Activated naive CD4-positive, alpha-beta T cell (primary cell): Measurements from ENCODE around the gene SHISA5.

Source experiments
- DNase-seq, 4 experiments: peaks; one replicate each; lab custom pipeline; 2025; lab: John Stamatoyannopoulos, UW

The SHISA5 gene

DNA sequence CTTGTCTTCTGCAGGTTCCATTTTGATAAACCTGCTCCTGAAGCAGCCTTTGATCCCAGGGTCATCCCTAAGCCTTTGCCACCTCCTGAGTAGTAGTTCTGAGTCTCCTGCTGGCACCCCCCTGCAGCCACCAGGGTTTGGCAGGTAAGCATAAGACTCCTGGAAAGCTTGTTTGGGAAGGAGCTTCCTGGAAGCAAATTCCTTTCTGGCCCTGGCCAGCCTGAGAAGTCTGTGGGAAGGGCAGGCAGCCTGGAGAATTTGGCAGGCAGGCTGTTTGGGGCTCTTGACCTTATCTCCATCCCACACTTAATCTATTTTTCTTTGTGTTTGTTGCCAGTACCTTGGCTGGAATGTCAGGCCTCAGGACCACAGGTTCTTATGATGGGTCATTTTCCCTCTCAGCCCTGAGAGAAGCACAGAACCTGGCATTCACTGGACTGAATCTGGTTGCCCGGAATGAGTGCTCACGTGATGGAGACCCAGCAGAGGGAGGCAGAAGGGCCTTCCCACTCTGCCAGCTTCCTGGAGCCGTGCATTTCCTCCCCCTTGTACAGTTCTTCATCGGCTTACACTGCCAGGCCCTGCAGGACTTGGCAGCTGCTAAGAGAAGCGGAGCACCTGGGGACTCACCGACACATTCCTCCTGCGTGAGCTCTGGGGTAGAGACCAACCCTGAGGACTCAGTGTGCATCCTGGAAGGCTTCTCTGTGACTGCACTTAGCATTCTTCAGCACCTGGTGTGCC lies 44.0 kb downstream of the SHISA5 start:
- no peak for DNase-seq

GRCh38 chr3:48459331-48459730 lies 44.6 kb downstream of the SHISA5 start:
- no peak for DNase-seq

DNA sequence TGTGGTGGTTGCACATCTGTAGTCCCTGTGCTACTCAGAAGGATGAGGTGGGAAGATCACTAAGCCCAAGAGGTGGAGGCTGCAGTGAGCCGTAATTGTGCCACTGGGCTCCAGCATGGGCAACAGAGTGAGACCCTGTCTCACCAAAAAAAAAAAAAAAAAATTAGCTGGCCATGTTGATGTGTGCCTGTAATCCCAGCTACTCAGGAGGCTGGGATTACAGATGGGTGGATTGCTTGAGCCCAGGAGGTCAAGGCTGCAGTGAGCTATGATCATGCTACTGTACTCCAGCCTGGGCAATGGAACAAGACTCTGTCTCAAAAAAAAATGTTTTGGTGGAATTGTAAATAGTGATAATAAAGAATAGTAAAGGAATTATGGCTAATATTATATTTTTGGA lies 47.5 kb downstream of the SHISA5 start:
- no peak for DNase-seq

GRCh38 chr3:48451270-48451669 lies 52.7 kb downstream of the SHISA5 start:
- no peak for DNase-seq

DNA sequence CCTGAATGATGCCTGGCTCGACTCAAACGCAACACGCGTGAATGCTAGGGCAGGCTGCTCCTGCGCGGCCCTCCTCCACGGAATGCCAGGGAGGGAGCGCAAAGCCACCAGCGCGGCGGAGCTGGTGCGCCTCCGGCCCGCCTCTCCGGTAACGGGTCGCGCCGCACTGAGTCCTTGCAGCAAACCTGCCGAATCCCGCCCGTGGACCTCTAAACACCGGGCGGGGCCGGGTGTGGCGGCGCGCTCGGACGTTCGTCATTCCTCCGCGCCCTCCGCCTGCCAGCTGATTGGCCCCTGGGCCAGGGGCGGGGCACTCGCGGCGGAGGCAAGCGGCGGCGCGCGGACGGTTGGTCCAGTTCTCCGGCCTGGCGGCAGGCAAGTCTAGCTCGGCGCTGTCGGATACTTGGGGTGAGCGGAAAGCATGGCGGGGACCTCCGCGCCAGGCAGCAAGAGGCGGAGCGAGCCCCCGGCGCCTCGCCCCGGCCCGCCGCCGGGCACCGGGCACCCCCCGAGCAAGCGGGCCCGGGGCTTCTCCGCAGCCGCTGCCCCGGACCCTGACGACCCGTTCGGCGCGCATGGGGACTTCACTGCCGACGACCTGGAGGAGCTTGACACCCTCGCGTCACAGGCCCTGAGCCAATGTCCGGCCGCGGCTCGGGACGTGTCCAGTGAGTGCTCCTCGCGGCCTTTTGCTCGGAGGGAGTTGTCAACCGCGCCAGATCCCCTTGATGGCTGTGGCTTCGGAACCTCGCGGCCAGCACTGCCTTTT lies 57.4 kb downstream of the SHISA5 start, which contains the start of gene ATRIP:
Gene ATRIP (plus strand): TSS at position 313 of the 769 bp plus-strand sequence. CDS start 109 bp downstream, at position 422.
- peak; percentile 53 to 86 (median 66) for DNase-seq

DNA sequence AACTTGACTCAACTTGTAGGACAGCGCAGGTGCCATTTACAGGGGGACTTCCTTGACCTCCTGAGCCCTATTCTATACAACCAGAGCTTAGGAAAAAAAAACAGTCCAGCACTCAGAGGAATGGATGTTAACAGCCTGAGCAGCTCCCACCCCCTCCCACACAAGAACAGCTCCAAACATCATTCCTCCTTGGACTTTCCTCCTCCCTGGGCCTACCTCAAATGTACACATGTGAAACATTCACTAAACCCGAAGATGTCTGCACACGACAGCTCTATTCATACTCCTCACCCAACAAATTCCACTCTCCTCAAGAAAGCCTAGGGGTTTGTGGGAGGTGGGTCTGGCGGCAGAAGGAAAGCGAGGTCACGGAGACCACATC lies 57.9 kb downstream of the SHISA5 start:
- DNase-seq: no peak

GRCh38 chr3:48445277-48445882 lies 58.6 kb downstream of the SHISA5 start:
- DNase-seq: no peak

- no peak for DNase-seq
Observed at GRCh38 chr3:48441940-48442339, 62.0 kb downstream of the SHISA5 start.

DNA sequence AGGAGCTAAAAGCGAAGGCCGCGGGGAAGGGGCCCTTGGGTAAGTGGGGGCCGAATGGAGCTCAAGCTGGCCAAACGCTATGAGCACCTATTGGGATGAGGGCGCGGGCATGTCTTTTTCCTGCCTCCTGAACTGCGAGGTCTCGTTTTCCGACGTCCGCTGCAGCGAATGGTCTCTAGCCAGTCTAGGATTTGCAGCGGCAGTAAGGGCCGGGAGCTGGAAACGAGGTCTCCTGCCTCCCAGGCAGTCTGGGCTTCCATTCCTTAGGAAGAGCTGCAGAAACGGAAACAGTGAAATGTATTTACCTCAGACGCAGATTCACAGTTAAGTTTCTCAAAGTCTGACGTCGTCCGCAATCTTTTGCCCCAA lies 63.4 kb downstream of the SHISA5 start:
- DNase-seq: no peak

DNA sequence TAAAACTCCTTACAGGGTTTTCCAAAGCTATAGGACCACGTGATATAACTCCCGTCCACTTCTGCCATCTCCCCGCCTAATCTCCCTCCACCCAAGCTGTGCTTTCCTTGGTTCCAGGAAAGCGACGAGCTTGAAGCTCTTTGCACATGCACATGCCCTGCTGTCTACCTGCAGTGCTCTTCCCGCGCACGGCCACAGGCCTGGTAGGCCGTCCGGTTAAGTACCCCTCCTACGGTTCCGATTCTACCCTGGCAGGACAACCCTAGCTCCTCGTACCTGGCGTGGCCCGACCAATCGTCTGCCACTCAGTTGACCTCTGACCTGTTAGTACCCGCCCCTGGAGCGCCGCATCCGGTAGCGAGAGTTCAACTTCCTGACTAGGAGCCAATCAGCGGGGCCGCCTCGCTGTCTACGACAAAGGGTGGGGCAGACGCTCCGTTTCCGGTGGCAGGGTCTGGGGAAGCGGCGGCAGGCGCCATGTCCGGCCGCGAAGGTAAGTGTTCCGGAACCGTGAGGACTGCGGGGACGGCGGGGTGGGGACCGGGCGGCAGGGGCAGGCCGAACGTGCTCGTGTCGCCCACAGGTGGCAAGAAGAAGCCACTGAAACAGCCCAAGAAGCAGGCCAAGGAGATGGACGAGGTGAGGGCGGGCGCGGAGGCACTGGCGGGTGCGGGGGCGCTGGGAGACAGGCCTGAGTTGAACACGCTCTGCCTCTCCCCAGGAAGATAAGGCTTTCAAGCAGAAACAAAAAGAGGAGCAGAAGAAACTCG lies 64.0 kb downstream of the SHISA5 start, which contains the start of the genes CCDC51 and TMA7:
Gene CCDC51 (minus strand): TSS at position 300 of the 770 bp plus-strand sequence. CDS start 4,991 bp downstream, outside the sequence.
Gene TMA7 (plus strand): TSS at position 438 of the 770 bp plus-strand sequence. CDS start 40 bp downstream, at position 478.
- peak; percentile 93 to 97 (median 94) for DNase-seq

- no peak for DNase-seq
Observed at GRCh38 chr3:48437812-48438211, 66.2 kb downstream of the SHISA5 start.

DNA sequence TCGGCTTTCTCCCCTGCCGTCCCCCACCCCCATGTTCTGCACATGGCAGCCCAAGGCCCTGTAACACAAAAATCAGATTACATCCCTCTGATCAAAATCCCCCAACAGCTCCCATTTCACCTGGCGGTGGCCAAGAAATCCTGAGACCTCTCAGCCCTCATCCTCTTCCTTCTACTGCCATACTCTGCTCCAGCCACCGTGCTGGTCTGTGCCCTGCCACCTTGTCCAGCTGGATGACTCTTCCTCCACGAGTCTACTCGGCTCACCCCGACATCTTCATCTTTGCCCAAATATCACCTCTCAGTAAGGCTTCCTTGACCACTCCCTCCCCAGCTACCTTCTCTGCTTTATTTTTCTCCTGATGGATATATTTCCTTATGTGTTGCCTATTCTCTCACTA lies 67.1 kb downstream of the SHISA5 start:
- no peak for DNase-seq

- no peak for DNase-seq
Observed at GRCh38 chr3:48436477-48436787, 67.5 kb downstream of the SHISA5 start.

- peak; percentile 47 to 79 (median 65) for DNase-seq
Observed at GRCh38 chr3:48435774-48436476, 68.0 kb downstream of the SHISA5 start.

- no peak for DNase-seq
Observed at GRCh38 chr3:48435223-48435595, 68.8 kb downstream of the SHISA5 start.

DNA sequence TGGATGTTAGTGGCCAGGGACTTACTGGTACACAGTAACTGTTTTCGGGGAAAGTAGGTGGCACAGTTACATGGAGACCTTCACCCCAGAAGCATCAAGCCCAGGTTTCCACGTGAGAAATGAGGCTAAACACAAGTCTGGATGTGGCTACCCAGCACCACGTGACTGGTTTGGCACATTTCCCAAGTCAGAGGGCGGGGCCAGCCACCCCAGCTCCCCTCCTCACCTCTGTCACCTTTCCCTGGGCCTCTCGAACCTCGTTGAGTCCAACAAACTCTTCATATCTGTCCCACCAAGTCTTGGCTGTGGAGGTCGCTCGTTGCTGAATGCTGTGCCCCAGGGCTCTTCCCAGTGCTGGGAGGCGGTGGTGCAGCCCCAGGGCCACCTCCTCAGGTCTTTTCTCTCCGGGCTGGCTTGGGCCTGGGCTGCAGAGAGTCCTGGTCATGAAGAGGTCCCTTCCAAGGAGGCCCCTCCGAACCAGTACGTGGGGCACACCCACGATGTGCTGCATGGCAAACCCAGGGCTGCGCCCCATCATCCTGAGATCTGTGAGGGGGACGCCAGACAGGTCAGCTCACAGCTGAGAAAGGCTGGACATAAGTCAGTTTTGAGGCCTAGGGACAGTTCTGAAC lies 69.3 kb downstream of the SHISA5 start:
- DNase-seq: no peak

DNA sequence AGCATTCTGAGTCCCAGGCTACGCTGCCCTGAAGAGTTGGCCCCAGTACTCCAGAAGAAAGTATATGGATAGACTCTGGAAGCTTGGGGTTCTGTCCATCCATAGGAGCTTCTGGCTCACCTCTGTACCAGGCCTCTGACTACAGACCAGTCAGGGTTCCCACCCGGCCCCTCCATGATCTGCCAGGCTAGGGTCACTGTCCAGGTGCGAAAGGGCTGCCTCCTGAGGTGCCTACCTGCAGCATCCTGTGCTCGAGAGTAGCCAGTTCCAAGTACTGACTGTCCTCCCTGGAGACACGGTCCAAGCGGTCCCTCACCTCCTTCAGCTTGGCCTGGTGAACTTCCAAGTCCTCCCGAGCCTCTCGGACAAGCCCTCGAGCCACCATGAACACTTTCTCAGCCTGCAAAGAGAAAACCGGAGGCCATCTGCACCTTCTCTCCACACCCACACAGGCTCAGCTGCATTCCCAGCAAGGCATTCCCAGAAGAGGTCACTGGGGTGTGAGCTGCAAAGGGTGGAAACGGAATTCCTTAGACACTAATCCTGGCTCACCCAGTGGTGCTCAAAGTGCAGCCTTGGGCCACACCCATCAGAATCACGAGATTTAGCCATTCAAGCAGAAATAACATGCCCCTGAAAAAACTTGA lies 70.4 kb downstream of the SHISA5 start:
- DNase-seq: no peak

- no peak for DNase-seq
Observed at GRCh38 chr3:48432411-48433371, 71.3 kb downstream of the SHISA5 start.
